HG02759 (cell line): ENCODE measurements around the gene IL19.

Experiments
- ATAC-seq: cut with Tn5 transposase; IDR thresholded peaks from one replicate; pipeline ENCODE4 v1.9.1; 2021; ENCODE audit warnings: mild to moderate bottlenecking, moderate library complexity; ENCODE audit not compliant: unreplicated experiment

IL19 gene

DNA sequence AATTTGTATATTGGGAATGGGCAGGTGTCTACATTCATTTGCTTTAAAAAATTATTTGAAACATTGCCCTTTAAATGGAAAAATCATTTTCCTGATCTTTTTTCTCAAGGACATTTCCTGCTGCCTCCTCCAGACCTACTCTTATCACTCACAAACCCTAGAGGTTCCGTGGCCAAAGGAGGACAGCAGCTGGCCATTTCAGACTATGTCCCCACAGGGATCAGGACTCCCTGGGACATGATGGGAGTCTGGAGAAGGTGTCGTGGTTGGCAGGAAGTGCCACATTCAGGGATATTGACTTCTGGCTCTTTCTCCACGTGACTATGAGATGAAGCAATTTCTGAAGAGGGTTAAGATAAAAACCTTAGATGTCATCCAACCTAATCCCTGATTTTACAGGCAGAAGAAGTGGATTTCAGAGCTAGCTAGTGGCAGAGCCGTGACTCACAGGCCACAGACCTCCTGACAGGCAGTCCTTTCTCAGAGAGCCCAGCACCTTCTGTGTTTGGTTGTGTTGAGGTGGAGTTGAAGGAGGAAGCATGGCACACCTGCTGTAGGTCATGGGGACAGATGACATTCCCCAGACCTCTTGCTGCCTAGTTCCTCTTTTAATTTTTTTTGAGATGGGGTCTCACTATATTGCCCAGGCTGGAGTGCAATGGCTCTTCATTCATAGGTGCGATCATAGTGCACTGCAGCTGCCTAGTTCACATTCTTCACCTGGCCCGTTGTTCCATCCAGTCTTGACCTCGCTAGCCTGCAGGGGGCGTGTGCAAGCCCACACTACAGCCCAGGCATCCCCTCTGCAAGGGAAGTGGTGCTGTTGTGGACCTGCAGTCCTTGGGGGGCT lies 27.2 kb downstream of the IL19 start:
- no peak for ATAC-seq

- ATAC-seq, result no peak
These were observed 27.9 kb downstream of the IL19 start for GRCh38 chr1:206798384-206798996.

DNA sequence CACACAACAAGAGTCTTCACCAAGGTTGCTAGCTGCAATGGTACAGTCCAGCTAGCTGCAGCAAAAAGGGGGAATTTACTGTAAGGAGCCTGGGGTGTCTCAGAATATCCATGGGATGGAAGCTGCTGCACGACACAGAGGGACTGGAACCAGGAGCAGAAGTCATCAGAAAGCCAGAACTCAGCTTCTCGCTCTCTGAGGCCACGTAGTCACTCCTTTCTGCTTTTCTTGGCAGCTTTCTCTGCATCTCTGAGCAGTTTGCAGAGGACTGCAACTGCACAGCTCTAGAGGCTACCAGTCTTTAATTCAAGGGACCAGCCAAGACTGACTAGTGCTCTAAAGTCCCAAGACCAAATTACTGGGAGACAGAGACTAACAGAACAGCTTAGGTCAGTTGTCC lies 28.7 kb downstream of the IL19 start:
- no peak for ATAC-seq

GRCh38 chr1:206800411-206800810 lies 29.8 kb downstream of the IL19 start:
- ATAC-seq, result no peak

- no peak for ATAC-seq
These were observed 30.3 kb downstream of the IL19 start for GRCh38 chr1:206800891-206801290.

DNA sequence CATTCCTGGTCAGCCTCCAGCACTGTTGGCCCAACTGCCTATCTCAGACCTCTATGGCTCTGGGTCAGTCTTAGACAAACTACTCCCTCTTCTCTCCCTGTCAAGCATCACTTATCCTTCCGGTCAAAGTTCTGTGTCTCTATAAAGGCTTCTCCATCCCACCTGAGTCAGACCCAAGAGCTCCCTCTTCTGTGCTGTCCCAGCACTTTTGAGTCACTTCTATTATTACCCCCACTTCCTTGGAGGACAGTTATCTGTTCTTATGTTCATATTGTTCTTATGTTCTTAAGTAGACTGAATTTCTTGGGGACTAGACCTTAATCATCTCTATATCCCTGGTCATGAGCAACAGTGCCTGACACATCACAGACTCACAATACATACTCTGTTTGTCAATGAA lies 30.9 kb downstream of the IL19 start:
- ATAC-seq, result no peak

GRCh38 chr1:206802401-206802800 lies 31.8 kb downstream of the IL19 start:
- no peak for ATAC-seq

GRCh38 chr1:206803221-206803730 lies 32.7 kb downstream of the IL19 start:
- peak; percentile 96 for ATAC-seq

DNA sequence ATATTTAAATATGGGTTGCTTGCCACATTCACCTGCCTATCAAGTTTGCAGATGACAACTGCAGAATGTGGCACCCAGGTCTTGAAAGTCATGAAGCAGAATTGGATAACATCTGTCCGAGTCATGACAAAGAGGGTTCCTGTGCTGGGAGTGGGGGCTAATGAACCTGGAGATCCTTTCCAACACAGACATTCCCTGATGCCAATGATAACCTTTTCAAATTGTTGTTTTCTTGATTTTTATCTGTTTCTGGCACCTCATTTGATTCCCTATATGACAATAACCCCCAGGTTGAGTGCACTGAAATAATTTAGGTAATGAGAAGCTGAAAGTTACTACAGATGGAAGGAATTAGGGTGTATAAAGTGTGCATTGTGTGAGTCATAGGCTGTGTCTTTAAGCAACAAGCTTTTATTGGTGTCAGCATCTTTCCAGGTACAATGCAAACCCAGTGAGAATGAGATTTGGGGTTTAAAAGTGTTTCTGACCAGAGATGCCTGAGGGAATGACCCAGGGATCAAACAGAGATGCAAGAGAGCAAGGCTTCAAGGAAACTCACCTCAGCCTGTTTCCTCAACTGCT lies 33.7 kb downstream of the IL19 start:
- no peak for ATAC-seq

- no peak for ATAC-seq
These were observed 34.8 kb downstream of the IL19 start for GRCh38 chr1:206805357-206805756.

DNA sequence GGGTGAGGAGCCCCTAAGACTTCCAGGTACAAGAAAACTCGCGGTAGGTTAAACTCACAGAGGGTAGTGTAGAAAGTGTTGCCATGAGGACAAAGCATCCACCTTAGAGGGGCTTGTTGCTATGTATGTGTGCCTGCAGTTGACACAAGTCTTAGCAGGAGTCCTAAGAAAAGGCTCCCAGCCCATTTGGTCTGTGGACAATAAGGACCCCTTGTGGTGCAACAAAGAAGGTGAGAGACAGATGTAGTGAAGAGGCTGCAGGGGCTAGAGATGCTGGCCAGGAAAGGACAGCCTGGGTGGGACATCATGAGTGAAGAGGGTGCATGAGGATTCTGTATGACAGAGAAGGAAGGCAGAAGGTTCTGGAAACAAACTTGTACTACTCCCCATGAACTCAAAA lies 38.0 kb downstream of the IL19 start:
- ATAC-seq, result peak; percentile 67

GRCh38 chr1:206809504-206810084 lies 39.0 kb downstream of the IL19 start:
- no peak for ATAC-seq

- no peak for ATAC-seq
These were observed 41.9 kb downstream of the IL19 start for GRCh38 chr1:206812471-206812870.

GRCh38 chr1:206814716-206815341 lies 44.3 kb downstream of the IL19 start:
- ATAC-seq, result no peak

DNA sequence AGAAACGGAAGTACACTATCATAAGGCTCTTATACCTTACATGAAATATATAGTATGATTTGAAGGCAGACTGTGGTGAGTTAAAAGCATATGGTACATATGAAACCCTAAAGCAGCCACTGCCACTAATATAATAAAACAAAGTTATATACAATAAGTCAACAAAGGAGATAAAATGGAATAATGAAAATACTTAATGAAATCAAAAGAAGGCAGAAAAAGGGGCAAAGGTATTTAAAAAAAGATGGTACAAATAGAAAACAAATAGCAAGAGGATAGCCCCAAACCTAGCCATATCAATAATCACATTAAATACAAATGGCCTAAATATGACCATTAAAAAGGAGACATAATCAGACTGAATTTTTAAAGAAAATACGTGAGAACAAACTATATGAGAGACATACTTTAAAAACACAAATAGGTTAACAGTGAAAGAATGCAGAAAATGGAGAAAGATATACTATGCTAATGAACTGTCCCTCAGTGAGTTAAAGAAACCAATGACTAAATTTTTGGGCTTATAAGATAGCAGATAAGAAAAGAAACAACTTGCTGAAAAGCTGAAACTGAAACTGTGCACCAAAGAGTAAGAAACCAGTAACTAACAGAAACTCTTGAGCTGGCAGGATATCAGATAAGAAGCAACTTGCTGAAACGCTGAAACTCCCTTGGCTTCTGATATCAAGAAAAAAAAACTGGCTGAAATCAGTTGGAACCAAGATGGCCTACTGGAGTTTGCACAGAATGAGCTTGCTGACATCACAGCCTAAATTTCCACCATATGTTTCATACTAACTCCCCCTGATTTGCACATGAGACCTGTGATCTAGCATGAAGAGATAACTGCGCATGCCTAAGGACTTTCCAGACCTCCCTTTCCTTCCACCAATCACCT lies 46.1 kb downstream of the IL19 start:
- ATAC-seq, result no peak

DNA sequence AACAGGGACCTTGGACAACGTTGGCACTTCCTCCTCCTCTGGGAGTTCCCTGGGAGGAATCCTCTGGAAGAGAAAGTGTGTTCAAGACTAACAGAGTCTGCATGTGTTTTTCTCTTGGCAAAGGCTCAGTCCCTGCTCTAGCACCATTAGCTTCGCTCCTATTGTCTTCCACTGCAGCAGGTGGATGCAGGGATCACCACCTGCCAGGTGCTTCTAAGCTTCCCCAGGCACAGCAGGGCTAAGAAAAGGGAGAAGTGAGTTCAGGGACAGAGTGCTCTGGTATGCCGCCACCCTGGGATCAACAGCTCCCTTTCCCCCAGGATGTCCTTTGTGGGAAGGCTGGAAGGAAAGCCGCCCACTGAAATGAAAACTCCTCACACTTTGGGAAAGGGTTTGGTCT lies 50.9 kb downstream of the IL19 start:
- no peak for ATAC-seq

DNA sequence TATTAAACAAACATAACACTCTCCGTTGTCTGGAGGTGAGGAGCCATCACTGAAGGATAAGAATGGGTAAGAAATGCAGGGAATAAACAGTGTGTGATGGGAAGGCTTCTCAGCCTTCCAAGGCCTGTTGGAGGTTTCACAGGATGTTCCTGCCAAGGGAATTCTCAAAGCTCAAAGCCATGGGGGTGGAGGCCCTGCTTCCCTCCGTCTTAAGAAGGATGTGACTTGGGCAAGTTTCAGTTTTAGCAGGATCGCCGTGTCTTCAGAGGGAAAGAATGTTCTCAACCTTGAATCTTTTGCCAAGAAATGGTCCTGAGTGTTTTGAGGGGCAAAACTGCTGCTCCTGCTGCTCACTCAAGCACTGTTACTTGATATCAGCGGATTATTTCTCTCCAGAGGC lies 53.2 kb downstream of the IL19 start:
- ATAC-seq, result no peak

DNA sequence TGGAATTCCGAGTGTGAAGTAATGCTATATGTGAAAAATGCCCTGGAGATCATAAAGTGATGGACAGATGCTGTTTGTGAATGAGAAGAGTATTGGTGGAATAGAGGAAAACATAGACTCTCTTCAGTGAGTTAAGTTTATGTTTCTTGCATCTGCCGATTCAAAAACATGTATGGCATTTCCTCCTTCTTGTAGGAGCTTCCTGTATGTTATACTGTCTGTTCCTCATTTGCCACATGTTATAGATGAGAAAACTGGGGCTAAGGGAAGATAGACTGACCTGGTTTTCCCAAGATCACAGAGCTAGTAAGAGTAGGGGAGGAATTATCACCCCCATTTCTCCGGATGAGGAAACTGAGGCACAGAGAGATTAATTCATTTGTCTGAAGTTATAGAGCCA lies 53.8 kb downstream of the IL19 start:
- no peak for ATAC-seq

DNA sequence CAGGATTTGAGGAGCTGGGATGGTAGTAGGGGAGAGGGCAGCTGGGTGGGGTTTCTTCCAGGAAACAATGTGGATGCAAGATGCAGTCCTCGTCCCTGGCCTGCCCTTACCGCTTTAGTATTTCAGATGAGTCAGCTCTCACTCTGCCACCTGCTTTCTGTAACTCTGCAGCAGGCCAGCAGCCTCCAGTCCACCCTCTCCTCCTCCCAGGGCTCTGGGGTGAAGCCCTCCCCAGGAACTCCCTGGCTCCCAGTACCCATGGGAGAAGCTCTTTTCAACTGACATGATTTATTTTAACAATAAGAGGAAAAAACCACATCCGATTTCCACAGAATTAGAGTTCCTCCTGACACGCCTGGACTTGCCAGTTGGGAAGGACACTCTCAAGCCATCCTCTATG lies 55.8 kb downstream of the IL19 start:
- no peak for ATAC-seq

DNA sequence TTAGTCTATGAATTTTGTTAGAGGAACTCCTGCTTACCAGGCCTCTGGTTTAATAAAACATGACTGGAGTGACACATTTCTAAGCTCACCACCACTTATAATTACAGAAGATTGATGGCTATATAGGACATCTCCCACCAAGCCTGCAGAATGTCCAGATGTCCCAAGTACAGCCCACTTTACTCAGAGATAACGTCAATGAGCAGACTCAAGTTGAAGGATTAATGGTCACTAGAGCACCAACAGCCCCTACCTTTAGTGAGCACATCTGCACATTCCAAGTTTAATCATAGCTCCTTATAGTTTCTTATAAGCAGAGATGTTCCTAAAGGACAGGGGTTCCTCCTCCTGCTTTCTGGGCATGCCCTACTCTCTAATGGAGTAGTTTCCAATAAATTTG lies 57.5 kb downstream of the IL19 start:
- ATAC-seq, result no peak
